Measurements from ENCODE around the gene GALM.
"Not testable (repeated sequence)": the region's sequence is repeated elsewhere in the genome, so short reads cannot be mapped to it uniquely, and the experiment has no call there.

The GALM gene

DNA sequence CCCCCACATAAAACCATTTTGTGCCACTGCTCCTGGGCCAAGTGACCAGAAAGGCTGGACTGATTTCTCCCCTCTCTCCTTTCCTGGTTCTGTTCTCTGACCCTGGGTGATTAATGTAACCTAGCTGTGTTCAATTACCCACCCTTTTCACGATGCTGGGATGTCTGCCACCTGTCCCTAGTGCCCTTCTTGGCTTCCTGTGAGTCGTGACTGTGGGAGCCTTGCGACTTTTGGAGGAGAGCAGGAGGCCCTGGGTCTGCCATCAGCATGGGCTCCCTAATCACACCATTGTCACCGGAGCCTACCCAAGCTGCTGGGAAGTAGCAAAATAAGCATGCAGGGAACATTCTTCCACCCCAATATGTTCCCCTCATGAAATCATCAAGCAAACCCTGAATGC is 47.0 kb downstream of the GALM start:
- no peak for DNase-seq

DNA sequence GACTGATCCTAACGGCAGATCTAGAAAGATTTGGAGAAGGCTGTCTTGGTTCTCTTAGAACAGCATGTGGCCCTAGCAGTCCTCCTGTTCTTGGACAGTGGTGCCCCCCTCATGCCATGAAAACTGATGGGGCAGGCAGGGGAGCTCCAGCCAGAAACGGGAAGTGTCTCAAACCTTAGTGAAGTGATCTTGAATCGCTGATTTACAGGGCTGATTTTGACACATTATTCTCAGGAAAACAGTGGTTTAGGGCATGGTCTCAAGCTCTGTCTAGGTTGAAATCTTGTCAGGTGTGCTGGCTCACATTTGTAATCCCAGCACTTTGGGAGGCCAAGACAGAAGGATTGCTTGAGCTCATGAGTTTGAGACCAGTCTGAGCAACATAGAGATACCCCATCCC is 47.4 kb downstream of the GALM start:
- no peak for DNase-seq

DNA sequence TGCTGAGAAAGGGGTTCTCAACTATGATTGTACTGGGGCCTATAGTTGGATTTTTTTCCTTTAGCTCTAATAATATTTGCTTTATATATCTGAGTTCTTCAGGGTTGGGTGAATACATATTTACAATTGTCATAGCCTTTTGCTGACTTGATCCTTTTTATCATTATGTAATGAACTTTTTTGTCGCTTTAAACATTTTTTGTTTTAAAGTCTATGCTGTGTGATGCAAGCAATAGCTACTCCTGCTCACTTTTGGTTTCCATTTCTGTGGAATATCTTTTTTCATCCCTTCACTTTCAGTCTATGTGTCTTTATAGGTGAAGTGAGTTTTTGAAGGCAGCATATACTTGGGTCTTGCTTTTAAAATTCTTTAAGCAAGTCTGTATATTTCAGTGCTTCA is 49.0 kb downstream of the GALM start:
- DNase-seq = not testable (repeated sequence)

DNA sequence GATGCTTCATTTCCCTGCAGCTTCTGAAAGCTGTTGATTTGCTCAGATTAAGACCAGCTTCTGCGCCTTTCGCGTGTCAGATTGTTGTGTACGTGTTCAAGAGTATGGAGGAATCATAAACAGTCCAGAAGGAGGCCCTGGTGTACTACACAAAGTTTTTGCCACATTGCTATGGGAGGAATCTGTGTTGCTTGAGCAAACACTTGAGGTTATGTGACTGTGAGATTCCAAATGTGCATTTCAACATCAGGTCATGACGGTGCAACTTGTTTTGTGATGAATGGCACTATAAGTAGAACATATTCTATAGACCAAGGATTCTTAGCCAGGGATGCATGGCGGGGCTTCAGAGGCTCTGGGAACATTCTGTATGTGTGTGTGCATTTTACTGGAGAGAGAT is 50.3 kb downstream of the GALM start:
- no peak for DNase-seq

DNA sequence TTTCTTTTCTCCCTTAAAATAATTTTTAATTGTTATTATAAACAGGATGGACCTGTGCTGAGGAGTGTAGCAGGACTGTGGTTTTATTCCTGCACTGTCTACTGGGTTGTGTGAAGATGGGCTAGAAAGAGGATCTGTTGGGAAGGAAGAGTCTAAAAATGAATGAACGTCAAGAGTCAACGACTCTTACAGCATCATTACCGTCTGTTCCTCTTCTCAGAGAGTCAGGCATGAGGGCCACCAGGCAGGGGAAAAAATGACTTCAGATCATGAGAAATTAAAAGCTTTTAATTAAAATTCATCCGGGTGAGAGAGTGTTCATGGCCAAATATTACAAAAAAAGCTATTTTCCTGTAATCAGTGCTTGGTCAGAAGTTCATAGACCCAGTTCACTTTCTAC is 52.7 kb downstream of the GALM start:
- no peak for DNase-seq

DNA sequence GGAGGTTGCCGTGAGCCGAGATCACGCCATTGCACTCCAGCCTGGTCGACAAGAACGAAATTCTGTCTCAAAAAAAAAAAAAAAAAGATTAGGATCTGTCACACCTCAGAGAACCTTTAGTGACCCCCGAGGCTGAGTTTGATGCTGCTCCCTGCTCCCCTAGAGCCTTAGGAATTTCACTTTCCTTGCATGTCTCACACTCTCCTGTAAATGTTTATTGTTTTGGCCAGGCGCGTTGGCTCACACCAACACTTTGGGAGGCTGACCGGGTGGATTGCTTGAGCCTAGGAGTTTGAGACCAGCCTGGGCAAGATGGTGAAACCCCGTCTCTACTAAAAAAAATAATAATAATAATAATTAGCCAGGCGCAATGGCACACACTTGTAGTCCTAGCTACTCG is 53.8 kb downstream of the GALM start:
- no peak for DNase-seq

DNA sequence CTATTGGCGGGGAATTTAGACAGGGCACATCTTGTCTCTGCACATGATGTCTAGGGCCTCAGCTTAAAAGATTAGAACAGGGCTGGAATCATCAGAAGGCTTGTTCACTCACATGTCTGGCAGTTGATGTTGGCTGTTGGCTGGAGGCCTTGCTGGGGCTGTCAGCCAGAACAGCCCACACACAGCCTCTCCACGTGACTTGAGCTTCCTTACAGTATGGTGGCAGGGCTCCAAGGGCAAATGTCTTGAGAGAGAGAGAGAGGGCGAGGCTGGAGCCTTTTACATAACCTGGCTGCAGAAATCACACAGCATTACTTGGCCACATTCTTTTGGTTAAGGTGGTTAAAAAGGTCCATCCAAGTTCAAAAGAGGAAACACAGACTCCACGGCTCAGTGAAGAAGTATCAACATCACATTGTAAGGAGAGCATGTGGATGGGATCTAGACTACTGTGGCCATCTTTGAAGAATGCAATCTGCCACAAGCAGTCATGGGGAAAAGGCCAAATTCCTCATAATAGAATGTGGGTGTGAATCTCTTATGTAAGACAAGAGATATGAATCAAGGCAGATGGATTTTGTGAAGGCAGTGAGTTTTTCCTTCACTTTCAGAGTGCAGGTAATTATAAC is 54.8 kb downstream of the GALM start:
- DNase-seq = no peak

DNA sequence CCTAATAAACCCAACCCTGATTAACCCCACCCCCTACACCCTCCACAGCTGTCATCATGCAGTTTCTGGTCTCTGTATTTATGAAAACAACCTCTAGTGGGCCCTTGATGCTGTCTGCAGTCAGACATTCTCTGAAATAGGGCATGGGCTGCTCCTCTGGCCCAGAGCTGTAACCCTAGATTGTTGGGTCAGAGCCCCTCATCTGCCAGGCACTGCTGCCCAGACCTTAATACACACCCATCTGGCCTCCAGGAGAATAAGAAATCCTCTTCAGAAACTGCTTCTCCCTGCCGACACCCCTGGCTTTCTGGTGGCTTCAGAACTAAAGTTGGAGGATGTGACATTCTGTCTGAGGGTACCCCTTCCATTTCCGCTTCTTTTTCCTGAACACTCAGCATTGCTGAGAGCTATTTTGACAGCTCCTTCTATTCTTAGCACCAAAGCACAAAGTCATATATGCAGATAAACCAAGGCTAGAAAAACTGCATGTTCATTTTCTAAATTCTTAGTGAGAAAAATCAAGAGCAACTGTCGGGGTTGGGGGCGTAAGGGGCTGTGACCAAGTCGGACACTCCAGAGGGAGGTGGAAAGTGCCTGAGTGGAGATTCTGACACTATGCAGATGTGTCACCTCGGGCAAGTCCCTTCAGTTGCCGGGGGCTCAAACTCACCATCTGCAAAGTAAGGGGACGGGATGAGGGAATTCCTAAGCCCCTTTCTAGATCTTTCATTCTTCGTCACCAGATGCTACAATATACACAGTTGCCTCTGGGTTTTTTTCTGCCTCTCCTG is 56.6 kb downstream of the GALM start:
- no peak for DNase-seq

DNA sequence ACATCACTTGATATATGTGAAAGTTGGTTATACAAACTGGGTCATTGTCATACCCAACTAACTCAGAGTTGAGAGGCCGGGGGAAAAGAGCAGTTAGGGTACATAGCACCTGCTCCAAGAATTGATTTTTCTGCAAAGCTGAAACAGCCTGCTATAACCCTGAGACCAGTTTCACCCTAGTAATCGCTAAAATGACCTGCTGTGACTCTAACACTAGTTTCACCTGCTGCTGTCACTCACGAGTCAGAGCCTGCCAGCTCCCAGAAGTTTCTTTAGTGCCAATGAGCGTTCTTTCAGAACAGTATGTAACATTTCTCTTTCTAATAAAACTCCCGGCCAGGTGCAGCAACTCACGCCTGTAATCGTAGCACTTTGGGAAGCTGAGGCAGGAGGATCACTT is 57.3 kb downstream of the GALM start:
- no peak for DNase-seq

DNA sequence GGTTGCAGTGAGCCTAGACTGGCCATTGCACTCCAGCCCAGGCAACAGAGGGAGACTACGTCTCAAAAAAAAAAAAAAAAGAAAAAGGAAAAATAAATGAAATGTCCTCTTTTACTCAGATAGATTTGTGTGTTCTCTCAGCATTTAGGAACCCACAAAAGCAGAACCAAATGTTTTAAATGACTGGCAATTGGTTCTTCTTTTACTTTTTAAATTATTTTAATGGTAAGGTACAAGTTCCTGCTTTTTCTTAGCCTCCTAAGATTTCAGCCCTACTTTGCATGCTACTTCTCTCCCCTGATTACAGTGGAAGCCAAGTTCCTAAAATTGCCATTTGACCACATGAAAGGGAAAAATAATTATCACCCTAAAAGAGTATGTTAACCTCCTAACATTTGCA is 61.7 kb downstream of the GALM start:
- DNase-seq = no peak

DNA sequence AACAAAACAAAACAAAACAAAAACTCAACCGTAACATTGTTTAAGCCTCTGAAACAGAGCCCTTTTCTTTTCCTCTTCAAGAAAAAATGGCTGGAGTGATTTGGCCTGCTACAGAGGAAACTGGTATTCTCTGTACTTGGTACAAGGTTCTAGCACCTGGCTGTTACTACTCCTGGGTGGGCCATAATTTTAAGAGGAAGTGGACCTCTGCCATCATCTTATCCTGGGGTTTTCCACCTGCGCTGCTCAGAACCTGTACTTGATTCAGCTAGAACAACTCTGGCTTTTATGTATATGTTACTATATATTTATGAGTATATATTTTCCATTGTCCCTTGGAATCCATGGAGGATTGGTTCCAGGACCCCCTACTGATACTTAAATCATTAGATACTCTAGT is 62.8 kb downstream of the GALM start:
- no peak for DNase-seq

DNA sequence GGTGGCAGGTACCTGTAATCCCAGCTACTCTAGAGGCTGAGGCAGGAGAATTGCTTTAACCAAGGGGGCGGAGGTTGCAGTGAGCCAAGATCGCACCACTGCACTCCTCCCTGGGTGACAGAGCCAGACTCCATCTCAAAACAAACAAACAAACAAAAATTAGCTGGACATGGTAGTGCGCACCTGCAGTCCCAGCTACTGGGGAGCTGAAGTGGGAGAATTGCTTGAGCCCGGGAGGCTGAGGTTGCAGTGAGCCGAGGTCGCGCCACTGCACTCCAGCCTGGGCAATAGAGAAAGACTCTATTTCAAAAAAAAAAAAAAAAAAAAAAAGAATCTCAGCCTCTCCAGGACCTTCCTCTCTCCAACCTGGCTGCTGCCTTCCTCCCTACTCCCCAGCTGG is 65.2 kb downstream of the GALM start:
- no peak for DNase-seq

DNA sequence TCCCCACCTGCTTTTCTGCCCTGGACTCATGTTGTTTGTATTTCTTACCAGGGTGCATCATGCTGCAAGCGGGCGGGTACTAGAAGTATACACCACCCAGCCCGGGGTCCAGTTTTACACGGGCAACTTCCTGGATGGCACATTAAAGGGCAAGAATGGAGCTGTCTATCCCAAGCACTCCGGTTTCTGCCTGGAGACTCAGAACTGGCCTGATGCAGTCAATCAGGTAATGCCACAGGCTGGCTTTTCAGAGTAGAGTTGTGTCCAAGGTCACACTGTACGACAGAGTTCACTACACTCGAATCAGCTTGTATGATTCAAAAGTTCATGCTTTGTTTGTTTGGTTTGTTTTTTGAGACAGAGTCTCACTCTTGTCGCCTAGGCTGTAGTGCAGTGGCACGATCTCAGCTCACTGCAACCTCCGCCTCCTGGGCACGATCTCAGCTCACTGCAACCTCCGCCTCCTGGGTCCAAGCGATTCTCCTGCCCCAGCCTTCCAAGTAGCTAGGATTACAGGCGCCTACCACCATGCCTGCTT is 65.8 kb downstream of the GALM start:
- DNase-seq = no peak

DNA sequence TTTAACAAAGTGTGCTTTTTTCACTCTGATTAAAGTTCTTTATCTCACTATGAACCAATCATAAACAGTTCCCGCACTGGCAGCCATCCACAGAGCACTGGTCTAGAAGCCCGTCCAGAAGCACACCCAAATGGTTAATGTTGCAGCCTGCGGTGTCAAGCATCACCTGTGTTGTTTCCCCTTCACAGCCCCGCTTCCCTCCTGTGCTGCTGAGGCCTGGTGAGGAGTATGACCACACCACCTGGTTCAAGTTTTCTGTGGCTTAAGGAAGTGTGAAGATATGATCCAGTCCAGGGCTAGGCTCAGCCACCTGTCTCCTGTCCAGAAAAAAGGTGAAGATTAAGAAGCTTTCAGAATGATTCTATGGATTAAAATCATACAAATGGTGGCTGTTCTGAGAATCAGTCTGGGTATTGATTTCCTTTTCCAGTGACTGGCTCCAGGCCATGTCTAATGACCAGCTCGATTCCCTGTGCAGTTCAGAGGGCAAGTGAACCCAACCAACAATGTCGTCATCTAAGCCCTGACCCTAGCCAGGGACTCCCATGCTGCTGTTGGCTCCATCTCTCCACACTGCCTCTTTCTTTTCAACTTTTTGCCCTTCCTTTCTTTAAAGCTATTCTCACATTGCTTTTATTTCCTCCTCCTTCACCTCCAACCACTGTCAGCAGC is 67.5 kb downstream of the GALM start:
- DNase-seq = no peak

DNA sequence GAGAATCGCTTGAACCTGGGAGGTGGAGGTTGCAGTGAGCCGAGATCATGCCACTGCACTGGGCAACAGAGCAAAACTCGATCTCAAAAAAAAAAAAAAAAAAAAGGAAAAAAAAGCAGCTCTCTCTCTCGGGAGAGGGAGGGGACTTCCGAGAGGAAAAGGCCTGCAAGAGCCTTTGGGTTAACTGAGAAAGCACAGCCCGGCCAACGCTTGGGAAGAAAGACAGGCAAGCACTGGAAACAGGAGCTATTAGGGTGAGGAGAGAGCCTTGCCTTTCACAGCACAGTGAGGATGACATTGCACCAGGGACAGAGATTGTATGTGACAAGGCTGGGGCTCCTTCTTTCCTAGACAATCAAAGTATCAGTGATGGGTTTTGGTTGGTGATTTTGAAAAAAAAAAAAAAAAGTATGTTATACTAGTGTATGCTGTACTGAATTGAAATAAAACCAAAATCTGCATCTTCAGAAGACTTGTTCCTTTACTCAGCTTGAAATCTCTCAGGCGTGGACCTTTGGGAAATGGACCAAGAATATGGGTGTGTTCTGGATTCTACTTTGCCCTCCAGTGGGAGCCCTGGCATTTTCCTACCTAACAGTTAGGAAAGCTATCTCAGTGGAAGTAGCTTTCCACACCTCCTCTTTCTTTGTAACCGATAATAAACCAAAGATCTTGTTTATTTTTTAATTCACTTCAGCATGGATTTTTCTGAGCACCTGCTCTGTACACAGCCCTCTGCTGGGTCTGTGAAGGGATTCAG is 68.6 kb downstream of the GALM start:
- no peak for DNase-seq

DNA sequence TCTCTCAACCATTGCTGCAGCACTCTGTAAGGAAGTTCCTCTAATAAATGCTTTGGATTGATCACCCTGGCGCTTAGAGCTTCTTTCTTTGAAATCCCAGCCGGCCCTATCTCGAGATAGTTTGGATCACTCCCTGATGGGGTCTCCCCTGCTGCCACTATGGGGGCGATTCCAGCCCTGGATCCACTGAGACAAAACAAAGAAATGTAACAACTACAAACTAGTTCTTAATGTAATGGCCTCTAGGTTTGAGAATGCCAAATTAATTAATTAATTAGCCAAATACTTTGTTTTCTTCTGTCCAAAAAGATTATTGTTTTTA is 70.0 kb downstream of the GALM start:
- DNase-seq = no peak

DNA sequence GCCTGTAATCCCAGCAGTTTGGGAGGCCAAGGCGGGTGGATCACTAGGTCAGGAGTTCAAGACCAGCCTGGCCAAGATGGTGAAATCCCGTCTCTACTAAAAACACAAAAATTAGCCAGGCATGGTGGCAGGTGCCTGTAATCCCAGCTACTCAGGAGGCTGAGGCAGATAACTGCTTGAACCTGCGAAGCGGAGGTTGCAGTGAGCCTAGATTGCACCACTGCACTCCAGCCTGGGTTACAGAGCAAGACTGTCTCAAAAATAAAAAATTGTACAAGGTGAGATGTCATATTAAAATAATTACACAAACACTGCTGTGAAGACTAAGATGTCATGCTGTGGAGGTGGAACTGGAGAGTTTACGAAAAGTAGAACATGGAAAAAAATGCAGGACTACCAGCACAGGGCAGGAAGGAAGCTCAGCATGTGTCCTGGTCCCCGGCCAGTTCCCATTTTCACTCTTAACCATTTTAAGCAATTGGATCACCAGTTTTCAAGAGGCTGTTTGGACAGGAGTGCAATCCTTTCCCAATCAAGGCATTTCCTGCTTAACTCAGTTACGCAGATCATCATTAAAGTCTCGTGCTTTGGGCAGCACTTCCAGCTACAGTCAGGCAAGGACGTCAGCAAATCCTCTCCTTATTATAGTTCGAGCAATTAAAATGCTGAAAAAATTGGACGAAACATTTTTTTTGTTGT is 71.2 kb downstream of the GALM start:
- DNase-seq = not testable (repeated sequence)

DNA sequence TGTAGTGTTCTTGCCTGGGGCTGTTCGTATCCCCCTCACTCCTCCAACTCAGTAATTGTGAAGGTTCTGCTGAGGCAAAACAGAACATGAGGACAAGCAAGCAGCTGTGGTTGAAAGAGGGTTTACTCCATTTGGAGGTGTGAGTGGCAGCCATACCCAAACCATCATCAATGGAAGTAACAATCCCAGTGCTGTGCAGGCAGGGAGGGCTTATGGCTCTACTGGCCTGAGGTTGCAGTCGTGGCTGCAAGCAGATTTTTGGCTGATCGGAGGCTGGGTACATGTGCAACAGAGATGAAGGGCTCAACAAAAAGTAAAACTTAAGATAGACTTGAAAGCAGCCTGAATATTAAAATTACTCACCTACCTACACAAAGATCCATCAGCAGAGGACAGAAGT is 72.0 kb downstream of the GALM start:
- DNase-seq = no peak

DNA sequence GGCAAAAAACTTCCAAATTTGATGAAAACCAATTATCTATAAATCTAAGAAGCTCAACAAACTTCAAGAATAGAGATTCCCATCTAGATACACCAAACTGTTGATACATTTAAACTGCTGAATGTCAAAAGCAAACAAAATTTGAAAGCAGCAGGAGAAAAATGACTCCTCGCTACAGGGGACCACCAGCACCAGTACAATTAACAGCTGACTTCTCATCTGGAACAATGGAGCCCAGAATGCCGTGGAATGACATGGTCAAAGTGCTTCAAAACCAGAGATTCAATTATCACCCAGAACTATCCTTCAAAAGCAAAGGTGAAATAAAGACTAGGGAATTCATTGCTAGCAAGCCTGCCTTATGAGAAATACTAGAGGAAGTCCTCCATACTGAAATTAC is 73.6 kb downstream of the GALM start:
- DNase-seq = no peak

DNA sequence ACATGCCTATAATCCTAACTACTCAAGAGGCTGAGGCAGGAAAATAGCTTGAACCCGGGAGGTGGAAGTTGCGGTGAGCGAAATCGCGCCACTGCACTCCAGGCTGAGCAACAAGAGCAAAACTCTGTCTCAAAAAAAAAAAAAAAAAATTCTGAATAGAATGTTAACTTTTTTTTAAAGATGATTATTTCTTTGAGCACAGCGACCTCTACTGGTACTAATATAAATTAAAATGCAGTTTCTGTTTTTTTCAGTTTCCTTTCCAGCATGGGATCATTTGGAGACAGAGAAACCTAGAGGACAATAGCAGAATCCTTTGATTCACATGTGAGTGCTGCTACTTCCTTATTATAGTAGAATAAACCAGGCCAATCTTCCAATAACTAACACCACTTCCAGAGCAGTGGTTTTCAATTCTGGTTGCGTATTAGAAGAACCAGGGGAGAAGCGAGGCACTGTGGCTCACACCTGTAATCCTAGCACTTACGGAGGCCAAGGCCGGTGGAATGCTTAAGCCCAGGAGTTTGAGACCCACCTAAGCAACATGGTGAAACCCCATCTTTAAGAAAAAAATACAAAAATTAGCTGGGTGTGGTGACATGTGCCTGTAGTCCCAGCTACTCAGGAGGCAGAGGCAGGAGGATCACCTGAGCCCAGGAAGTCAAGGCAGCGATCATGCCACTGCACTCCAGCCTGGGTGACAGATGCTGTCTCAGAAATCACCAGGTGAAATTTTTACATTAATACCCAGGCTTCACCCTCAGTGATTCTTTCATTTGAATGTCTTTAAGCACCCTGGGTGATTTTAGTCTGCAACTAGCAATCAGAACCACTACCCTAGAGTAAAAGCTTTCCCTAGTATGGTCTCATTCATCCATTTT is 75.2 kb downstream of the GALM start:
- no peak for DNase-seq

DNA sequence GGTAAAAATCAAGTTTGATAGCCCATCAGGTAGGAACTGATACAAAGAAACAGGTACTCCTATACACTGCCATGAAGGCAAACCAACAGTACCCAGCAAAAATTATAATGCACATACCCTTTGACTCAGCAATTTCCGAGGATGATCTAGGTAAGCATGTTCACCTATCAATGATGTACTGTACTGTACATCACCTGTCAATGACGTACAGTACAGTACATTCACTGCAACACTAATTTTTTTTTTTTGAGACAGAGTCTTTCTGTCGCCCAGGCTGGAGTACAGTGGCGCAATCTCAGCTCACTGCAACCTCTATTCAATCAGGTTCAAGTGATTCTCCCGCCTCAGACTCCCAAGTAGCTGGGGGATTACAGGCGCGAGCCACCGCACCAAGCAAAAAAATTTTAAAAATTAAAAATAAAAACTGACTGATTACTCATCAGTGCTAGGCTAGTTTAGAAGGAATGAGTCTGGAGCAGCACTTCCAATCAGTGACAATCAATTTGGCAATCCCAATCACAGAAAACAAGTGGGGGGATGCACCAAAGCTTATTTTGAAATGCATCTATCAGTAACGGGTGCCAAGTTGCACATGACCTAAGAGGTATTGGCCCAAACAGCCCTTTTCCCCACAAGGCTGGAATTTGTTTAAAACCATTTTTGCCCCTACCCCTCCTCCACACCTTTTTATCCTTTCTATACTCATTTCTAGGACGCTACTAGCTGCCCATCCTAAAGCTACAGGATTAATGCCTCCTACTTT is 77.1 kb downstream of the GALM start:
- DNase-seq = no peak
